HG02642 (cell line): Measurements from ENCODE around the gene VASH1.

Experiments
- ATAC-seq: cut with Tn5 transposase; IDR thresholded peaks from one replicate; pipeline ENCODE4 v1.9.1; 2021; ENCODE audit warnings: mild to moderate bottlenecking; ENCODE audit not compliant: unreplicated experiment, poor library complexity

Gene VASH1

DNA sequence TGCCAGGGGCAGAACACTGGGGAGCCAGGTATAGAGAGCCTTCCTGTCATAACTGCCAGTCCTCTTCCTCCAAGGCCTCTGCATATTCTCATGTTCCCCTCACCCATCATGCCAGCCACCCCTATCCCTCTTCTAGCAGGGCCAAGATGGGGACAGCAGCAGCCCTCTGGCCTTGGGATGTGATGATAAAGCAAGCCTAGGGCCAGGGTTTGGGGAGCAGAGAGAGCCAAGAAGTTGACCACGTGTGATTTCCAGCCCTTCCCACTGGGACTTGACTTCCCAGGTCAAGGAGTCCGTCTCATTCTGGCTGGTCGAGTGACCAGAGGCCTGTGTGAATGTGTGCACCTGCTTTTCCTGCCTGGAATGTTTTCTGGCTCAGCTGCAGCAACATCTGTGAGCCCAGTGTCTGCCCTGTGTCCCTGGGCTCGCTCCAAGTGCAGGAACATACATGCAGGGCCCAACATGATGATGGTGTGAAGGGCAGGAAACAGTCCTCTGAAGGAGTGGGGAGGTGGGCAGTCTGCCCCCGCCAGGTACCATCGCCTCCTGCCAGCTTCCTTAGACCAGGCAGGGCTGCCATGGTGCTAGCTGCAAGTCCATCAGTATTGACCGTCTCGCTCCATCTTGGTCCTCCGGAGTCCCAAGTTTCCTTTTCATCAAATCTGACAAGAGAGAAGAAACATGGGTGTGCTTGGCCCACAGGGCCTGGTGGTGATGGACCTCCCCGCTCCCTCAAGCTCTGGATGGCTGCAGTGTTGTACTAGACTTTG lies 21.0 kb downstream of the VASH1 start:
- no peak for ATAC-seq

DNA sequence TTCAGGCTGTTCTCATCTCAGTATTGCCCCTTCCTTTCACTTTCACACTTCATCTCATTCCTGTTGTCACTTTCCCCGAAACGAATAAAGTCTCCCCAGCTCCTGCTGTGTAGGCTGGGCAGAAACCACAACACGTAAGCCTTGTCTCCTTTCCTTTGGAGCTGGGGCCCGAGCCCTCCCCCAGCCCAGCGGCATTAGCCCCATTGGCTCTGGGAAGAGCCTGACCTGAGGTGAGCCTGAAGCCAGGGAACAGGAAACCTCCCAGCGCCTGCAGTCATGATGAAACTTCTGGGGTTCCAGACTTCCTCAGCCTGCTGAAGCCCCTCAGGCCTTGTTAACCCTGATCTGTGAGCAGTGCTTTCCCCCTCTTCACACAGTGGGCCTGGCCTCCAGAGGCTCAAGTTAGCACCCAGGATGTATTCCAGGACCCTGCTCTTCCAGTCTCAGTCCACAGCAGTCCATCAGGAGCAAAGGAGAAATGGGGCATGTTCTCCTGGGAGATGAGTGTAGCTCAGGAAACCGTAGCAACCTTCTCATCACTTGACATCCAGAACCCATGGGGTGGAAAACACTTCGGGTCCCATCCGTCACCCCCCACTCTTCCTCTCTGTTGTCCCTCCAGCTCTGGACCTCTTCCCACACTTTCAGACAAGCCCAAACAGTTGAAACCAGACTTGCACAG lies 21.8 kb downstream of the VASH1 start:
- ATAC-seq = no peak

DNA sequence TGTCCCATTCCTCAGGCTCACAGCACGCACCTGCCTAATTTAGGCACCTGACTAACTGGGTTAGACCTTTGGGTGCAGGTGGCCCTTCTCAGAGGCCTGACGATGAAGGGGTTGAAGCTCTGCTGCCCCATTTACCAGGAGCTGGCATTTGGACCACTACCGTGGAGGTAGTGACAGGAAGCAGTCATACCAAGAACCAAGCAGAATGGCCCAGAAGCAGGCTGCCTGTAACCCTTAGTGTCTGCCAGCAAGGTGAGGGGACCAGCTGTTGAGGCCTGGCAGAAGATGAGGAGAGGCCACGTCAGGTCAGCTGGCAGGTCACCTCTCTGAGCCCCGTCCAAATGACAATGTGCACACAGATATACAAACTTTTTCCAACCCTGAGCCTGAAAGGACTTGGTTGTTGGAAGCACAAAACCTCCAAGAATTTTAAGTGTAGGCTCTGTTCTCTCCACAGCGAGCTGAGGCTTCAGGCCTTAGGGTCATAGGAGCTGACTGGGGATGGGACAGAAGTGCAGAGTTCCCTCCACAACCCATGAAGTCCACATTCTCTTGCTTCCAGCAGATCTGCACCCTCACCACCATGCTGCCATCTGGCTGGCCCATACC lies 23.1 kb downstream of the VASH1 start:
- no peak for ATAC-seq

DNA sequence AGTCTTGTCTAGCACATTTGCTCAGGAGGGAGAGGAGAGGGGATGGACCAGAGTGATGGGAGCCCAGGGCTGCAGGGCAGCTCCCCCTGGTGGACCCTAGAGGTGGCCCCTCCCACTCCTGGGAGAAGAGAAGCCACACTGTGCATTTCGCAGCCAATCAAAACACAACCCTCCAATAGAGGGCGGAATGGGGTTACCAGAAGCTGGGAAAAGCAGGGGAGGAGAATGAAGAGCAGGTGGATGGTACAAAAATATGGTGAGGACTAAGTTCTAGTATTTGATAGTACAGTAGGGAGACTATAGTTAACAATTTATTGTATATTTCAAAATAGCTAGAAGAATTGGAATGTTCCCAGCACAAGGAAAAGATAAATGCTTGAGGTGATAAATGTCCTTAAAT lies 23.6 kb downstream of the VASH1 start:
- ATAC-seq = peak; percentile 68

DNA sequence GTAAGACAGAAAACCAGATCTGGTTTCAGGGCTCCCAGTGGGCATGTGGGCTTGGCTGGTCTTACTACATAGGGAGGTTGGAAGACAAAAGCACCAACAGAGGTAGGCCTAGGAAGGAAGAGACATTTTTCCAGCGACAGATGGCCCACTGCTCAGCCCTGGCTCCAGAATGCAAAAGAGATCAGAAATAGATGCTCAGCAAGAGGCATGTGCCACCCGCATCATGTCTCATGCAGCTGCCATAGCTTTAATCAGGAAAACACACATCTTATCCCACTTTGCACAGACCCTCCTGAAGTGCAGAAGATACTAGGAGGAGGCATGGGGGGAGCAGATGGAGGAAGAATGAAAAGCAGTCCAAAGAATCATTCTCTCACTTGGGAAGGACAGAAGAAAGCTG lies 25.3 kb downstream of the VASH1 start:
- no peak for ATAC-seq

DNA sequence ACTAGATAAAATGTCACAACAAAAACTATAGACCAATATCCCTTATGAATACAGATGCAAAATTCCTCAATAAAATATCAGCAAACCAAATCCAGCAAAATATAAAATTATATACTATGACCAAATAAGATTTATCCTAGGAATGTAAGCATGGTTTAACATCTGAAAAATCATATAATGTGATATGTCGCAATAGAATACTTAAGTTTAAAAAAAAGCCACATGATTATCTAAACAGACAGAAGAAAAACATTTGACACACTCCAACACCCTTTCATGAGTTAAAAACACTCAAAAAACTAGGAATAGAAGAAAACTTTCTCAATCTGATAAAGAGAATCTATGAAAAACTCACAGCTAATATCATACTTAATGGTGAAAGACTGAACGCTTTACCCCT lies 31.2 kb downstream of the VASH1 start:
- ATAC-seq = no peak

DNA sequence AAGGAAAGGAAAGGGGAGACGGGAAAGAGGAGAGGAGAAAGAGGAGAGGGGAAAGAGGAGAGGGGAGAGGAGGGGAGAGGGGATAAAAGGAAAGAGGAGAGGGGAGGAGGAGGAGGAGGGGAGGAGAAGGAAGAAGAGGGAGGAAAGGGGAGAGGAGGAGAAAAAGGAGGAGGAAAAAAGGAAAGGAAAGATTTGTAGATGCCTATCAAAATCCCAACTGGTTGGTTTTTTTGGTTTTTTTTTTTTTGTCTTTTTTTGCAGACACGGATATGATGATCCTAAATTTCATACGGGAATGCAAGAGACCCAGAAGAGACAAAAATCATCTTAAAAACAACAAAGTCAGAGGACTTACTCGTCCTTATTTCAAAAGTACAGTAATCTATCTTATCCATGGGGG lies 32.1 kb downstream of the VASH1 start:
- ATAC-seq = no peak

DNA sequence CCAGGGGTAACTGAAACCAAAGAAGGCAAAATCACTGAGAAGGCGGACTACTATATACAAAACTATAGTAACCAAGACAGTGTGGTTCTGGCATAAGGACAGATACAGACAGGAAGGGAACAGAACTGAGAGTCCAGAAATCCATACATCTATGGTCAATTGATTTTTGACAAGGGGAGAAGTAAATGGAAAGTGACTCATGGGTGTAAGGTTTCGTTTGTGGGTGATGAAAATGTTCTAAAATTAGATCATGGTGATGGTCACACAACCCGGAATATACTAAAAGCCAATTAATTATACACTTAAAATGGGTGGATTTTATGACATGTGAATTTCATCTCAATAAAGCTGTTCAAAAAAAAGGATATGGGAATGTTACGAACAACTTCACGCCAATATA lies 32.7 kb downstream of the VASH1 start:
- ATAC-seq = no peak

DNA sequence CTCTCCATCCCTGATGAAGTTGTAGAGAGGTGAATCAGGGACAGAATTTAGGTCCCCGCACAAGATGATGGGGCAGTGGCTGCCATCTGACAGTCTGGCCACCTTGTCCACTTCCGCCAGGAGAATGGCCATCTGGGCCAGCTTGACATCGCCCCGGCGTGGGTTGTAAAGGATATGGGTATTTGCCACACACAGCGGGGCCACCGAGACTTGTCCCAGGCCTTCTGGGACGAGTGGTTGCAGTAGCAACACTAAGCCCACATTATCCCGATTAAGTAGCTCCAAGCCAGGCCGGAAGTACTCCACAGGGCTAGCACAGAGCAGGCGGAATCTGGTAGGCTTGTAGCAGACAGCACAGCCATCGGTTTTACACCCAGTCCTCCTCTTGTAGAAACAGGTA lies 45.2 kb downstream of the VASH1 start:
- ATAC-seq = no peak

DNA sequence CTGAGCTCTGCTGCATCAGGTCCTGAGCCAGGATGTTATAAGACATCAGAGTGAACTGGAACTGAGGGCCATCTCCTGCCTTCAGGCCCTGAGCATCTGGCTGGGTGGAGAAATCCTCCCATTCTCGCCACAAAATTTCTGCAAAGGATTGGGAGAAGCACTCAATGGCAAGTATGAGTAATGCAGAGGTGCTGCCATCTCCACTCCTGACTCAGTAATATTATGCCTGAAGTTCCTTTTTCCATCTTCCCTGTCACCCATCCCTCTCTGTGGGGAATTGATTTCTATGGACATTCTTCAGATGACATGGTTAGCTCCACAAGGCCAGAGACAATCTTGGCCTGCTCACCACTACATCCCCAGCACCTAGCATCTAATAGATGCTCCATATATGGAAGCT lies 46.7 kb downstream of the VASH1 start:
- ATAC-seq = no peak

DNA sequence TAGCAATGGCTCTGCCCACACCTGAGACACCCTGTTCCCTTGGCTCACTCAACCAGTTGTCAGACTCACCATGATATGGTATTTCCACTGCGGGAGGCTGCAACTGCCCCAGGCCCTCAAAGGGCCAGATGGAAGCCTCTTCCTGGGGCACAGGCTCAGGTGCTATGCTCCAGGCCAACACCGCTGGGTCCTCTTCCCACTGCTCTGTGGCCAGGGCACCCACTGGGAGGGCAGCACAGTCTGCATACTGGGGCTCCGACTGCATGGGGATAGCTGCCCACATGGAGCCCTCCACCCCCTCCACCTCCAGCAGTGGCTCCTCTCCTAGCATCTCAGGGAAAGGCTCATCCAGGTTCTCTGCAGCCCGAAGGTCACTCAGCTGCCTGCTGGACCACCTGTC lies 47.7 kb downstream of the VASH1 start:
- no peak for ATAC-seq

DNA sequence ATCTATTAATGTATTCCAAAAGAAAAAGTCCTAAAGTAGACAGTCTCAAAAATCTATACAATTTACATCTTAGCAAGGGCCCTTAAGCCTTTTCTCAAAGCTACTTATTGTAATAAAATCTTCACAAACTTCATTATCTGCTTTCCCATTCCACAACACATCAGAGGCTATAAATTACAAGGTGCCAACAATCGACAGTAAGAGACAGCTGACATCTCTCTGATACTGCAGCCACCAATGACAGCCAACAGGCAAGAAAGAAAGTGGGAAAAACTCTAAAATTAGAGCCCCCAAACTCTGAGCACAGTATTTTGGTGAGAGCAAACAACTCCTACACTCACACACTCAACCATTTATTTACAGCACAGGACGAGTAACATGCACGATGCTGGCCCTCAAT lies 49.3 kb downstream of the VASH1 start:
- ATAC-seq = no peak

DNA sequence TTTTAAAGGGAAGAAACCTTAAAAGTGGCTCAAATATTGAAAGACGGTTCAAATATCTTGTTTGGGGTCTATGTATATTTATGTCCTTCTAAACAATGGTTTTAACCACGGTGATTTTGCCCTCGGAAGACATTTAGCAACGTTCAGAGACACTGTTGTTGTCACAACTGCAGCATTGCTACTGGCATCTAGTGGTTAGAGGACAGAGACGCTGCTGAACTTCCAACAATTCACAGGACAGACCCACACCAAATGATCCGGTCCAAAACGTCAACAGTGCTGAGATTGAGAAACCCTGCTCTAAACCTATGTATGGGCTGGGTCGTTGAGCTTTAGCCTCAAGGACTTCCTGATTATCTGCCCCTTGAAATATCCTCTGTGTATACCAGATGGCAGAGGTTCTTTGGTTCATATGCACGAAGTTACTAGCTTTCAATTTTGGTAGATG lies 49.7 kb downstream of the VASH1 start:
- ATAC-seq = no peak

DNA sequence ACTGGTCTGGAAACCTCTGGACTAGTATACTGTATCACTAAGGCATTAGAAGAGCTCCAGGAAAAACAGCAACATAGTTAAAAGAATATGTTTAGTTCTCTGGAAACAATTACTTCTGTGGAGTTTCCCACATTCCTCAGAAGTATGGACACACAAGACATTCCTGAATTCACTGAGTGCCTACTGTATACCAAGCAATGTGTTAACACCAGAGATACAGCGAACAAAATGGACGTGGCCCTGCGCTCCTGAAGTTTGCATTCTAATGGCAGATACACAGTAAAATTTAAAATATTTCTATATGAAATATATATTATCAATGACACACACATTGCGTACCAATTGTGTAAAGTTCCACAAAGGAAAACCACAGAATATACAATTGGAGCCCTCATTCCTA lies 50.3 kb downstream of the VASH1 start:
- no peak for ATAC-seq

DNA sequence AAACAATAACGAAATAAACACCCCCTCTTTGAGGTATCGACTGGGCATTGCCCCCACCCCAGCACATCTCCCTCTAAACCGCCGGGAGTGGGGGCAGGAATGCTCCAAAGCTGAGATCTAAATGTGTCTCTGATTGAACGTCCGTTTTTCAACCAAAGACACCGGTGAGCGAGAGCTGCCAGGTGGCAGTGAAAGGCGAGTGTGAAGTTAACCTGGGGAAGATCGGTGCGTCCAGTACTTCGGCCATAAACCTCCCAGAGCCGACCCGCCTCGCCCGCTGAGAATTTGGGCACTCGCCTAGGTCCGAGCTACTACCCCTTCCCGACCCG lies 50.8 kb downstream of the VASH1 start:
- no peak for ATAC-seq

DNA sequence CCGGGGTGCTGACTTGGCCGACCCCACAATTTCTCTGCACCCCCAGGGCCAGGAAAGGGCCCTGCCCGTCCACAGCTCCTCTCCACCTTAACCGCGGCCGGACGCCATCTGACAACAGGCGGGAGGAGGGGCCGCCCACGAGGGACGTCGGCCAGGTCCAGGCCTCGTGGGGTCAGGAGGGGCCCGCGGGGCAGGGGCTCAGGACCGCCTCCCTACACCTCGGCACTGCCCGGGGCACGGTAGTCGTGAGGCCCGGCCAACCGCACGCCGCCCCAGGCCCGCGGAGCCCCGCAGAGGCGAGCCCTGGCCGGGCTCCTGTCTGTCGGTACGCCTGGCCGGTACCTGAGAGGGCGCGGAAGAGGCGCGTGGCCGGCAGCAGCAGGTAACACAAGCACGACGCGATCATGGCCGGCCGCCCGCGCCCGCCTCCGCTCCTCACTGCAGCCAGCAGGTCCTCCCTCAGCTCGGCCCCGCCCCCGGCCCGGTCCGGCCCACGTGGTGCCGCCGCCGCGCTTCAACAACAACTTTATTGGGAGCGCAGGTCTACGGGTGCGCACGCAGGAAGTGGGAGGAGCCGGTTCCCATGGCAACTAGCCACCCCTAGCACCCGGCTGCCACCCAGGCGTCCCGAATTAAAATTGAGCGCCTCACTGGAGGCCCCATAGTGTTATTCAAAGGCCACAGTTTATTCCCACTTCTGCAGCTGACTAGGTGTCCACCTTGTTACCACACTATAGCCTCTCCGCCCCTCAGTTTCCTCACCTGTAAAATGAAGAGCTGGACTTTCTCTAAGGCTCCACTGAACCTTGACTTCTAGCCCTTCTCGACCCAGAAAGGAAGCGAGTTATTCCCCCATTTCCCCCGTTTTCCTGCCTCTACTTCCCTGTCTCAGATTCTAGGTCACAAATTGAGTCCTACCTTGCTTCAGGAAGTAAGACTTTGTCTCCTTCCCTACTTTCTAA lies 51.4 kb downstream of the VASH1 start, which contains the start of gene ANGEL1:
TSS of gene ANGEL1 (minus strand) at position 461 of the 962 bp plus-strand sequence. CDS start at position 406, 55 bp downstream.
- ATAC-seq = peak; percentile 91

DNA sequence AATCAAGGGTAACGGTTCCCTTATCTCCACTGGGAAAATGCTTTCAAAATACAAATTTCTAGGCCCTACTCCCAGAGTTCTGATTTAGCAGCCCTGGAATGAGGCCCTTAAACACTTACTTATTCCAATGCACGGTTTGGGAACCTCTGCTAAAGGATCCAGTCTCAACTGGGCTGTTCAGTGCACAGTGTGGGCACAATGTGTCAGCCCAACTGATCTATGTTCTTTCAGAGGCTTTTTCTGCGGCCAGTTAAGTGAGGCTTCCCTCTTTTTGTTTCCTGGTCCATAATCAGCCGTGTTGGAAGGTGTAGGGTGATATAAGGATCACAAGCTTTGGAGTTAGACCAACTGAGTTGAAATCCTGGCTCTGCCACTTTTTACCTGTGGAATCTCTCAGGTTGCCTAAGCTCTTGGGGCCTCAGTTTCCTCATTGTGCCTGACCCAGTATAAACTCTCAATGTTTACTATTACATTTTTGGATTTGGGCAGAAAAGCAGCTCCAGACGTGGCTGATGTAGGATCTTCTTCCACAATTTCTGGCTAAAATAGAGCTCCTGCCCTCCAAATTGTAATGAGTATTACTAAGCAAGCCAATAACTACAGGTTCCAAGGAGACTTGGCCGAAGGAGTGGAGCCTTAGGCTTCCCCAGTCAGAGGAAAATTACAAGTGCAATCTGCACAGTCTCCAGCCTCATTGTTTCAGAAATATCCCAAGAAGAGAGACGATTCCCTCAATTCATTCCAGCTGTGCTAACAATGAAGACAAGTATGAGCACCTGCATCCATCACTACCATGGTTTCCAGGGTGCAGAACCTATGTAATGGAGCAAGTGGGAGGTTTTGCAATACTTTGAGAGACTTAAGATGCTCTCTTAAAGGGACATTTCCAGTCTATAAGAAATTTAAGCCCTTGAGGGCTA lies 53.7 kb downstream of the VASH1 start:
- ATAC-seq = no peak

DNA sequence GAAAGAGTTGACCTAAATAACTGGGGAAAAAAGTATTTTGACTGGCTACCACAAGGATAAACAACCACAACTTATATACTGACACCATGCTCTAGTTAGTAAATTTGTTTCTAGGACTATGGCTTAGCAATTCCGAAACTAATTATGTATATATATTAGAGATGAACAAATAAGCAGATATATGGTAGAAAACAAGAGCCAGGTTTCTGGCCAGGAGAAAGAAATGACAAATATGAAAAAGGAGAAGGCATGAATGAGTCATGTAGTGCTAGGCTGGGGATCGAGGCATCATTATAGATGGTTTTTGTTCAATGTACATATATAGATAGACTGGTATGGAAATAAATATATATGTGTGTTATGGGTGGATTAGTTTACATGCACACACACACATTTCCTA lies 59.4 kb downstream of the VASH1 start:
- ATAC-seq = no peak

DNA sequence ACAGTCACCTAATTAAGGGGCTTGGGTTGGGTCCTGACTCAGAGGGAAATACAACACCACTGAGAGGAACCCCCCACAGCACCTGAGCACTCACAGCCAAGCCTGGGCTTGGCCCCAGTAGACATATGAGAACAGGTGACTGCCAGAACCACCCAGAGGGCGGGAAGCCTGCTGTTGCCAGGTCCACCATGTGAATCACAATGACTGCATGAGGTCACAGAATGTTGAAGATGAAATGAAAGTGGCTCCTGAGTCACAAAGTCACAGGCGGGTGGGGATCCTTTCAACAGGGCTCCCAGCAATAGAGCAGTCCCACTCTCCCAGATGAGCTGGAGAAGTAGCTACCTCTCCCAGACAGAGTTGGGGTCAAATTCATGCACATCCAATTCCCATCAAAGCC lies 64.9 kb downstream of the VASH1 start, which contains the start of gene LRRC74A:
TSS of gene LRRC74A (plus strand) at position 287 of the 400 bp plus-strand sequence. CDS start 290 bp downstream, outside the sequence.
- ATAC-seq = no peak
